Measurements from ENCODE around the gene KIAA1143. TPM values are rescaled to one million over a fixed set of nuclear protein-coding genes. Genes with fewer than 3 reads are reported as not detected.

The KIAA1143 gene
- total RNA-seq (31.3 TPM), polyA plus RNA-seq (10 to 100 TPM; 22.8 to 30.9 (median 27.9) TPM)

DNA sequence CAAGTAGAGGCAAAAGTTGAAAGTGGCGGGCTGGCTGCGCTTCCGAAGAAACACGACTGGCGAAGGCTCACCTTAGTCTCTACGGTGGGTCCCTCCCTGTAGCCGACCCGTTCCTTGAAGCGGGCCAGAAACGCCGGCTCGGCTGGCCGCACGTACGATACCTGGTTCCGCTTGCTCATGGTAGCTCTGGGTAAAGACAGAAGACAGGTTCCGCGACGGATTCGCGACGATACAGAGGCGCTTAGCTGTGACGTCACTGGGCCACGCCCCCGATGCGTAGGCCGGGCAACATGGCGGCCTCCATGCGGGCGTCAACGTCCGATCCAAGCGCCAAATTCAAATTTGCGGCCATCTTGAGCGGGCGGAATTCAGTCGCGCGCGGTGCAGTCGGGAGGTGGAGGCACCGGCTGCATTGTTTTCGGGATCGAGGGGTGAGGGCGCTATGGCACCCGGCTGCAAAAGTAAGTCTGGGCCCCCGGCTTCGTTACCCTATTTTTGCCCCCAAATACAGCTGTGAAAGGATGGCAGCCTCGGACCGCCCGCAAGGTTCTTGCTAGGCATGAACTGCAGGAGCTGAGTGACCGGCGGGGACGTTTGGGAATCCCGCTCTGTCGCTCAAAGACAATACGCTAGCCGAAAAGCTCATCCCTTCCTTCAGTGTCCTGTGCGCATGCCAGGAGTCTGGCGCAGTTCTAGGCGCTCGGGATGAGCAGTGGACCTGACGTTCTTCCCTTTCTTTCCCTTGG, at the start of gene KIAA1143, which contains the start of gene KIF15:
Gene KIAA1143 (minus strand): TSS at position 196 of the 746 bp plus-strand sequence. CDS start 17 bp downstream, at position 179.
Gene KIF15 (plus strand): TSS at position 371 of the 746 bp plus-strand sequence. CDS start 72 bp downstream, at position 443.
- DNase-seq, result peak; percentile 93 to 98 (median 94)
- H3K27ac ChIP-seq (ENCODE audit: insufficient read depth, low read length, poor library complexity, severe bottlenecking), result peak within 1 kb of the TSS; percentile 82
- ATAC-seq (ENCODE audit: low read depth in 2 of 2), result peak; percentile 98 to 99
- Mint-ChIP-seq H3K36me3 (peaks cover 27% of the 10 kb centered on the region), H3K4me1 (peaks cover 21 to 46% (median 28%) of the 10 kb centered on the region in 4 donors), H3K27me3 (no peaks in the 10 kb centered on the region), H3K4me3 (peak within 1 kb of the TSS; percentile 94 to 98 (median 96)), H3K9me3 (peaks cover 1 to 22% (median 10%) of the 10 kb centered on the region in 7 donors), H3K27ac (peak within 1 kb of the TSS; percentile 91 to 94 (median 91))
- no peaks in the 10 kb centered on the region for H3K27me3 ChIP-seq (ENCODE audit: control insufficient read depth, insufficient read depth, low read length)
- H3K4me1 ChIP-seq (ENCODE audit: control insufficient read depth, insufficient read depth, low read length, poor library complexity, severe bottlenecking), result peaks cover 10% of the 10 kb centered on the region
- H3K36me3 ChIP-seq (ENCODE audit: control insufficient read depth, insufficient read depth, low read length), result peaks cover 9% of the 10 kb centered on the region
- H3K9me3 ChIP-seq (ENCODE audit: control insufficient read depth in 2 of 2, low read length in 2 of 2), result peaks cover under 1 to 9% of the 10 kb centered on the region in 2 experiments
- peak within 1 kb of the TSS; percentile 95 for H3K4me3 ChIP-seq (ENCODE audit: low read depth, low read length)

DNA sequence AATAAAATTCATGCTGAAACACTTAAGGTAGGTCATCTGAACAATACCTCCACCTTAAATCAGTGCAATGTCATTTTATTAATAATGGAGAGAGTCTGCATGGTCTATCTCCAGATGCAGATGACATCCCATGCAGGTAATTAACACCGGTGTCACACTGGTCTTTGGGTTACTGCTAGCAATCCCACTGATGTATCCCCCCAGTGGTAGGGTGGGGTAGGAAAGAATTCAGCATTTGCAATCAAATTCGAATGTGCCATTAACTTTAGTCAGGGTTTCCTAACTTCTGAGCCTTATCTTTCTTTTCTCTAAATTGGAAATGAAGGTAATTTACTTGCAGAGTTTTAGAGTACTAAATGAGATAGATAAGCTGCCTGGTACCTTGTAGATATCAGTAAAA, 44.5 kb upstream of the KIAA1143 start:
- H3K4me1 ChIP-seq (ENCODE audit: control insufficient read depth, insufficient read depth, low read length, poor library complexity, severe bottlenecking), result no peaks in the 10 kb centered on the region
- Mint-ChIP-seq H3K27ac (no peak overlapping the region), H3K36me3 (no peaks in the 10 kb centered on the region), H3K9me3 (no peaks in the 10 kb centered on the region), H3K4me3 (no peak overlapping the region), H3K4me1 (no peaks in the 10 kb centered on the region), H3K27me3 (no peaks in the 10 kb centered on the region)
- no peak for DNase-seq
- H3K27ac ChIP-seq (ENCODE audit: insufficient read depth, low read length, poor library complexity, severe bottlenecking), result no peak overlapping the region
- H3K36me3 ChIP-seq (ENCODE audit: control insufficient read depth, insufficient read depth, low read length), result no peaks in the 10 kb centered on the region
- H3K27me3 ChIP-seq (ENCODE audit: control insufficient read depth, insufficient read depth, low read length), result no peaks in the 10 kb centered on the region
- H3K9me3 ChIP-seq (ENCODE audit: control insufficient read depth in 2 of 2, low read length in 2 of 2), result no peaks in the 10 kb centered on the region
- ATAC-seq (ENCODE audit: low read depth in 2 of 2), result no peak
- H3K4me3 ChIP-seq (ENCODE audit: low read depth, low read length), result no peak overlapping the region

DNA sequence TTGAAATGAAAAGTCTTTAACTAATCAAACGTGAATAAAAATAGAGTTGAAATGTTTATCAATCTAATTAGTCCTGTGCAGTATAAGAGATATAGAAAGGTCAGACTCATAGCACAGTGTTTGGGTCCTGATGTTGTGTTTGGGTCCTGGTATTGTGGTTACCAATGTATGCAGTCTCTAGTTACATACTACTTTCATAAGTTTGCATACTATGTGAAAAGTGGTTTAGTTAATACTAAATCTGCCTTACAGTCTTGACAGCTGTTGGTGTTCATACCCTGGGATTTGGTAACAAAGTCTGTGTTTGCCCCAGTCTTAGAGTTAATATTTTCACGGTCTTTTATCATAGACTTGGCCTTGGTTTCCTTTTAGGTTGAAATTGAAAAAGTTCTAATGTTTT, 41.9 kb upstream of the KIAA1143 start:
- Histone ChIP-seq H3K4me3 (ENCODE audit: low read depth, low read length) (no peak overlapping the region), H3K9me3 (ENCODE audit: control insufficient read depth in 2 of 2, low read length in 2 of 2) (no peaks in the 10 kb centered on the region), H3K27me3 (ENCODE audit: control insufficient read depth, insufficient read depth, low read length) (no peaks in the 10 kb centered on the region), H3K36me3 (ENCODE audit: control insufficient read depth, insufficient read depth, low read length) (no peaks in the 10 kb centered on the region), H3K27ac (ENCODE audit: insufficient read depth, low read length, poor library complexity, severe bottlenecking) (no peak overlapping the region), H3K4me1 (ENCODE audit: control insufficient read depth, insufficient read depth, low read length, poor library complexity, severe bottlenecking) (no peaks in the 10 kb centered on the region)
- no peak for ATAC-seq (ENCODE audit: low read depth in 2 of 2)
- no peak overlapping the region for H3K27ac Mint-ChIP-seq
- no peak overlapping the region for H3K4me3 Mint-ChIP-seq
- no peak for DNase-seq
- no peaks in the 10 kb centered on the region for H3K36me3 Mint-ChIP-seq
- H3K4me1 Mint-ChIP-seq, result no peaks in the 10 kb centered on the region
- no peaks in the 10 kb centered on the region for H3K27me3 Mint-ChIP-seq
- H3K9me3 Mint-ChIP-seq, result no peaks in the 10 kb centered on the region

DNA sequence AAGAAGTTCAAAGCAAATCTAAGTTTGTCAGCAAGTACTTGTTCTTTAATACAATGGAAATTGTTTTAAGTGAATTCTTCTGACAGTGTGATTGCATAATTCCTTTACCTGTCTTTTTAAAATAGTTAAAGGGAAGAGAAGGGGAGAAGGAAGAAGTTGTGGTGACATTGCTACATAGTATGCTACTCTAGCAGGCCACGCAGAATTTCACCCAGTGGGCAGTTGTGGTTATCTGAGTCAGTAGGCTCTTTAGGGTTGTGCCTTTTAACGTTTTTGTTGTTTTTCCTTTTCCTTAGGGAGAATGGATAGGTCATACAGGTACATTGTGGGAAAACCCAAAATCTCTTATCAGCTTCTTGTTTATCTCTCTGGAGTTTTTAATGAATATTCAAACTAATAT, 40.6 kb upstream of the KIAA1143 start:
- Histone ChIP-seq H3K4me3 (ENCODE audit: low read depth, low read length) (no peak overlapping the region), H3K36me3 (ENCODE audit: control insufficient read depth, insufficient read depth, low read length) (peaks cover 4% of the 10 kb centered on the region), H3K4me1 (ENCODE audit: control insufficient read depth, insufficient read depth, low read length, poor library complexity, severe bottlenecking) (no peaks in the 10 kb centered on the region), H3K9me3 (ENCODE audit: control insufficient read depth in 2 of 2, low read length in 2 of 2) (no peaks in the 10 kb centered on the region), H3K27me3 (ENCODE audit: control insufficient read depth, insufficient read depth, low read length) (no peaks in the 10 kb centered on the region), H3K27ac (ENCODE audit: insufficient read depth, low read length, poor library complexity, severe bottlenecking) (no peak overlapping the region)
- Mint-ChIP-seq H3K27ac (no peak overlapping the region), H3K27me3 (no peaks in the 10 kb centered on the region), H3K4me3 (no peak overlapping the region), H3K4me1 (no peaks in the 10 kb centered on the region), H3K9me3 (no peaks in the 10 kb centered on the region), H3K36me3 (no peaks in the 10 kb centered on the region)
- ATAC-seq (ENCODE audit: low read depth in 2 of 2) (no peak), DNase-seq (no peak)

DNA sequence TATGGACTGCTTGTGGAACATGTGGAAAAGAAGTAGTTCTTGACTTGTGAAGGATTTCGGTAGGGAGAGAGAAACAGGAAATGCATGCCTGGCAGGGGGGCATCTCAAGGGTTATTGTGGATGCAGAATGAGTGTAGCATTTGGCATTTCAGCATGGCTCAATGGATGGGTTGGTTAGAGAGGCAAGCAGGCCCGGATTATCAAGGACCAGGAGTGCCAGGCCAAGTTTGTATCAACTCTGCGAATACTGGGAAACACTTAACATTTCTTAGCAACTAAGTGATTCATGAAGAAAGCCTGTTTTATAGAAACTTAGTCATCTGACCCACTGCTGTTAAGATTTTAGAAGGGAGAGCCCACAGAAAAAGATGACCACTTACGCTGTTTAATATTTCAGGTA, 33.8 kb upstream of the KIAA1143 start:
- DNase-seq (no peak), ATAC-seq (ENCODE audit: low read depth in 2 of 2) (no peak)
- Mint-ChIP-seq H3K9me3 (no peaks in the 10 kb centered on the region), H3K4me1 (peaks cover 0 to 4% (median 0%) of the 10 kb centered on the region in 4 donors), H3K4me3 (no peak overlapping the region), H3K27me3 (no peaks in the 10 kb centered on the region), H3K36me3 (peaks cover 3% of the 10 kb centered on the region), H3K27ac (no peak overlapping the region)
- Histone ChIP-seq H3K4me1 (ENCODE audit: control insufficient read depth, insufficient read depth, low read length, poor library complexity, severe bottlenecking) (no peaks in the 10 kb centered on the region), H3K4me3 (ENCODE audit: low read depth, low read length) (no peak overlapping the region), H3K27me3 (ENCODE audit: control insufficient read depth, insufficient read depth, low read length) (no peaks in the 10 kb centered on the region), H3K36me3 (ENCODE audit: control insufficient read depth, insufficient read depth, low read length) (peaks cover 4% of the 10 kb centered on the region), H3K9me3 (ENCODE audit: control insufficient read depth in 2 of 2, low read length in 2 of 2) (no peaks in the 10 kb centered on the region), H3K27ac (ENCODE audit: insufficient read depth, low read length, poor library complexity, severe bottlenecking) (no peak overlapping the region)

DNA sequence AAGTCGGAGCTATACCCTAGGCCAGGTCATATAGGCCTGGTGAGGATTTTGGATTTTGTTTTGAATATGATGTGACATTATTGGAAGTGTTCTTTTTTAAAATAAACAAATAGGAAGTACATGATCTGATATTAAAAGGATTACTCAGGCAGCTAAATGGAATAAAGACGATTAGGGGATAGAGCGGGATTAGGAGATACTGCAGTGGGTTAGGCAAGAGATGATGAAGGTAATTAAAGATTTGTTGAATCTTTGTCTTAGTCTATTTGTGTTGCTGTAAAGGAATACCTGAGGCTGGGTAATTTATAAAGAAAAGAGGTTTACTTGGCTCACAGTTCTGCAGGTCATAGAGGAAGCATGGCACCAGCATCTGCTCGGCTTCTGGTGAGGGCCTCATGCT, 21.5 kb upstream of the KIAA1143 start:
- no peaks in the 10 kb centered on the region for H3K27me3 ChIP-seq (ENCODE audit: control insufficient read depth, insufficient read depth, low read length)
- no peaks in the 10 kb centered on the region for H3K27me3 Mint-ChIP-seq
- no peak for DNase-seq
- no peak overlapping the region for H3K27ac ChIP-seq (ENCODE audit: insufficient read depth, low read length, poor library complexity, severe bottlenecking)
- H3K27ac Mint-ChIP-seq, result peak overlapping the region in 1 of 3 donors; percentile 11
- peaks cover 0 to 4% (median 0%) of the 10 kb centered on the region in 7 donors for H3K9me3 Mint-ChIP-seq
- H3K4me3 Mint-ChIP-seq, result no peak overlapping the region
- H3K4me1 ChIP-seq (ENCODE audit: control insufficient read depth, insufficient read depth, low read length, poor library complexity, severe bottlenecking), result no peaks in the 10 kb centered on the region
- no peaks in the 10 kb centered on the region for H3K4me1 Mint-ChIP-seq
- no peaks in the 10 kb centered on the region for H3K36me3 ChIP-seq (ENCODE audit: control insufficient read depth, insufficient read depth, low read length)
- peaks cover 4% of the 10 kb centered on the region for H3K36me3 Mint-ChIP-seq
- no peak for ATAC-seq (ENCODE audit: low read depth in 2 of 2)
- no peaks in the 10 kb centered on the region for H3K9me3 ChIP-seq (ENCODE audit: control insufficient read depth in 2 of 2, low read length in 2 of 2)
- H3K4me3 ChIP-seq (ENCODE audit: low read depth, low read length), result no peak overlapping the region

DNA sequence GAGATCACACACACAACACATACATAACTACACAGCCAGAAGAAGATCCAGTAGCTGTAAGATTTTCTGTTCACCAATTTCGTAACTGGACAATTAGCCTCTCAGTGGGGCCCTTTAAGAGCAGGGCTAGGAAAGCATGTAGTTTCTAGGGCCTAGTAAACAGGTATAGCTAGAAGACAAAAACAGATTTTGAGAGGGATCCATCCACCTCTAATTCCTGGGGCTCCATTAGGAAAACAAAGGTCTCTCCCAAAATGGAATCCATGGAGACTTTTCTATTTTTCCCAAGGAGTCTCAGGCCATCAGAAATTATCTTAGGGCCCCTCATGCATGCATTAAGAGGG, 10.7 kb upstream of the KIAA1143 start:
- H3K27ac Mint-ChIP-seq, result peak overlapping the region in 1 of 3 donors; percentile 16
- ATAC-seq (ENCODE audit: low read depth in 2 of 2) (no peak), DNase-seq (no peak)
- H3K4me1 ChIP-seq (ENCODE audit: control insufficient read depth, insufficient read depth, low read length, poor library complexity, severe bottlenecking), result no peaks in the 10 kb centered on the region
- H3K9me3 Mint-ChIP-seq, result peaks cover 0 to 23% (median 4%) of the 10 kb centered on the region in 7 donors
- no peaks in the 10 kb centered on the region for H3K27me3 Mint-ChIP-seq
- H3K36me3 Mint-ChIP-seq, result peaks cover 19% of the 10 kb centered on the region
- H3K4me1 Mint-ChIP-seq, result peaks cover 0 to 2% (median 0%) of the 10 kb centered on the region in 4 donors
- H3K4me3 Mint-ChIP-seq, result no peak overlapping the region
- H3K27me3 ChIP-seq (ENCODE audit: control insufficient read depth, insufficient read depth, low read length), result no peaks in the 10 kb centered on the region
- no peak overlapping the region for H3K27ac ChIP-seq (ENCODE audit: insufficient read depth, low read length, poor library complexity, severe bottlenecking)
- no peaks in the 10 kb centered on the region for H3K36me3 ChIP-seq (ENCODE audit: control insufficient read depth, insufficient read depth, low read length)
- no peak overlapping the region for H3K4me3 ChIP-seq (ENCODE audit: low read depth, low read length)
- peaks cover 9 to 13% of the 10 kb centered on the region in 2 experiments for H3K9me3 ChIP-seq (ENCODE audit: control insufficient read depth in 2 of 2, low read length in 2 of 2)

Data from CD4-positive, CD25-positive, alpha-beta regulatory T cell (primary cell).